GM12892 (cell line): ENCODE results near the gene FAM83D.

ENCODE experiments used
- DNase-seq: peaks from one replicate; pipeline ENCODE4 v3.0.0; 2011; ENCODE audit not compliant: insufficient read length
- FAIRE-seq: peaks from 2 replicates; lab custom pipeline; 2011; peaks lifted over from hg19 to GRCh38; lab: Jason Lieb, UNC
- POLR2A ChIP-seq: IDR thresholded peaks from 2 replicates; pipeline ENCODE4 v1.6.1; 2011; ENCODE audit warnings: low read depth, low read length, control low read depth
- POLR2AphosphoS5 ChIP-seq: IDR thresholded peaks from 2 replicates; pipeline ENCODE4 v1.6.1; 2011; ENCODE audit warnings: low read depth, low read length, control low read depth
- TAF1 ChIP-seq: IDR thresholded peaks from 2 replicates; pipeline ENCODE4 v1.6.1; 2011; ENCODE audit warnings: low read depth, mild to moderate bottlenecking, control low read depth, low read length, borderline replicate concordance

Gene FAM83D

DNA sequence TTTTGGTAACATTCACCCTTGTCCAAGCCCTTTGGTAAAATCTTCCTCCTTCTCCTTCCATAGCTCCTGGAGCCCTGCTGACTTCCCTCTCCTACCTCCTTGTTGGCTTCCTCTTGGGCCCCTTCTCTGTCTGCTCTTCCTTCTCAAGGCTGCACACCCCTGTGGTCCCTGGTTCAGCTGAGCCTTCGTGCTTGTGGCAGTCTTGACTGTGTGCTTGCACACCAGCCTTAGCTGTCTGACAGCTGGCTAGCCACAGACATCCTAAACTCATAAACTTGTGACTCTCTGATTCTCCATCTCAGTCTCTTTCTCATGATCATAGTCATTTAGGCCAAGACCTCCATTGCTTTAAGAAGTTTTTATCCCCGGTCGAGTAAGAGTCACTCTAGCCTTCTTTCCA lies 73.0 kb downstream of the FAM83D start:
- TF ChIP-seq TAF1 (no peak), POLR2AphosphoS5 (no peak), POLR2A (no peak)
- no peak for FAIRE-seq
- DNase-seq = no peak

DNA sequence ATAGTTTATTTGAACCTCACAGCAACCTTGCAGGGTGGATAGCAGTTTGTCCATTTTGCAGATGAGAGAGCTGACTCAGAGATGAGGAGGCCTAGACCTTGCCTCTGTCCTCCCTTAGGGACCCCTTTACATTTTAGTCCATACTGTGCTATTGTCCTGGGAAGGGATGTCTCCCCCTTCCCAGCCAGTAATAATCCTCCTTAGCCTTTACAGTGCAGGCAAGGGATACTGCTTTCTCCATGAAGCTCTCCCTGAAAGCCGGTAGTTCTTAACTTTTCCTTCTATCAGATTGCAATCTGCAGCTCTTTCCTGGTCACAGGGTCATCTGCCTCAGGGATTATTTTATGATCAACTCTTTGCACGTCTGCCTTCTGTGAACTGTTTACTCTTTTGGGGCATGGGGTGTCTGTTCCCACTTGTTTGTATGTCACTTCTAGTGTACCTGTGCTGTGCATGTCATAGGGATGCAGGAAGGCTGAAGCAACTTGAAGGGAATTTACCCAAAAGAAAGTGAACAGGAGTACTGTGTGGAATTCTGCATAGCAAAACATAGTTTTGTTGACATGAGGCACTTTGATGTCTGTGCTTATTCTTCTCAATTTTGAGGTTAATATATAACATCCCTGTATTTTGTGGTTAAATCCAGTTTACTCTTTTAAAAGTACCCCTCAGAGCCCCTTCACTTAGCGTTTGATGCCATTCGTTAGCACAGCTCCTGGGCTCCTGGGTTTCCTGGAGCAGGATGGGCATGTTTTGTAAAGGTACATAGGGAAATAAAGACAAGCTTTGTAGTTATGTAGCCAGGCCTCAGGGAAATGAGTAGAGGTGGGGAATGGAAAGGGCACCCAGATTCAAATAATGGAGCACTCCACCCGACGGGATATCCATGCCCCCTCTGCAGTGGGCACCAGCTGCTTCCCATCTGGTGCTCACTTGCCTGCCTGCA lies 74.0 kb downstream of the FAM83D start:
- FAIRE-seq (no peak), DNase-seq (no peak)
- TF ChIP-seq POLR2A = no peak
- TF ChIP-seq TAF1 = no peak
- TF ChIP-seq POLR2AphosphoS5 = no peak
